ENCODE measurements around the gene PHF1.

Gene PHF1

DNA sequence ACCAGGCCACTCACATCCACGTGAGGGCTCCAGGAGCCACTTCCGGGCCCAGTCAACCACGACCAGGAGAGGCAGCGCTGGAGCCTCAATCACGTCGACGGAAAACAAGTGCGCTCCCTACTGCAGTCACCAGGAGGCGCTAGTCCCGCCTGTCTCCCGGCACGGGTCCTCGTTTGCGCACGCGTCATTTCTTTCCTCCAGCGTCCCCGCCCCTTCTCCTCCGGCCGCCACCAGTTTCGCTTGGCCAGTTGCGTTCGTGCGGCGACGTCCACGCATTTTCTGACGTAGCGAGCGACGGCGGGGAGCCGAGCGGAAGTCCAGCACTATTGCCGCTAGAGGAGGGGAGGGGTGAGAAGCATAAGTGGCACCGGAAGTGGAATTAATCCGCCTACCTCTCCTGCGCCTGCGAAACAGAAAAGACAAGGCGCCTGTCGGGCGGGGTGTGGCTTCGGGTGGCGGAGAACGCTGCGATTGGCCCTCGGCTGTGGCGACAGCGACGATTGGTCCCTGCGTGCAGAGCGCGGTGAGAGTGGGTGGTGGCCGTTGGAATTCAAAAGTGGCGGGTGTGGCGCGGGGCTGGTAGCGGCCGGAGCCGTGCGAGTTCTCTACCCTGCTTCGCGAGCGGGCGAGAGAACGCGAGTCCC is 19.4 kb upstream of the PHF1 start, which contains the start of gene KIFC1 (continued):
- TF ChIP-seq, protein P1, sequence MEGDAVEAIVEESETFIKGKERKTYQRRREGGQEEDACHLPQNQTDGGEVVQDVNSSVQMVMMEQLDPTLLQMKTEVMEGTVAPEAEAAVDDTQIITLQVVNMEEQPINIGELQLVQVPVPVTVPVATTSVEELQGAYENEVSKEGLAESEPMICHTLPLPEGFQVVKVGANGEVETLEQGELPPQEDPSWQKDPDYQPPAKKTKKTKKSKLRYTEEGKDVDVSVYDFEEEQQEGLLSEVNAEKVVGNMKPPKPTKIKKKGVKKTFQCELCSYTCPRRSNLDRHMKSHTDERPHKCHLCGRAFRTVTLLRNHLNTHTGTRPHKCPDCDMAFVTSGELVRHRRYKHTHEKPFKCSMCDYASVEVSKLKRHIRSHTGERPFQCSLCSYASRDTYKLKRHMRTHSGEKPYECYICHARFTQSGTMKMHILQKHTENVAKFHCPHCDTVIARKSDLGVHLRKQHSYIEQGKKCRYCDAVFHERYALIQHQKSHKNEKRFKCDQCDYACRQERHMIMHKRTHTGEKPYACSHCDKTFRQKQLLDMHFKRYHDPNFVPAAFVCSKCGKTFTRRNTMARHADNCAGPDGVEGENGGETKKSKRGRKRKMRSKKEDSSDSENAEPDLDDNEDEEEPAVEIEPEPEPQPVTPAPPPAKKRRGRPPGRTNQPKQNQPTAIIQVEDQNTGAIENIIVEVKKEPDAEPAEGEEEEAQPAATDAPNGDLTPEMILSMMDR (tag by site-specific recombination; IDR thresholded peaks at IDR 0.05): peak; percentile 100
- TF ChIP-seq ZNF366 (tag by site-specific recombination; conservative IDR thresholded peaks at IDR 0.05): peak; percentile 21
- TF ChIP-seq, protein P2, sequence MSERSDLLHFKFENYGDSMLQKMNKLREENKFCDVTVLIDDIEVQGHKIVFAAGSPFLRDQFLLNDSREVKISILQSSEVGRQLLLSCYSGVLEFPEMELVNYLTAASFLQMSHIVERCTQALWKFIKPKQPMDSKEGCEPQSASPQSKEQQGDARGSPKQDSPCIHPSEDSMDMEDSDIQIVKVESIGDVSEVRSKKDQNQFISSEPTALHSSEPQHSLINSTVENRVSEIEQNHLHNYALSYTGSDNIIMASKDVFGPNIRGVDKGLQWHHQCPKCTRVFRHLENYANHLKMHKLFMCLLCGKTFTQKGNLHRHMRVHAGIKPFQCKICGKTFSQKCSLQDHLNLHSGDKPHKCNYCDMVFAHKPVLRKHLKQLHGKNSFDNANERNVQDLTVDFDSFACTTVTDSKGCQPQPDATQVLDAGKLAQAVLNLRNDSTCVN (tag by site-specific recombination; optimal IDR thresholded peaks at IDR 0.05): peak; percentile 92
- TF ChIP-seq ZNF114 (tag by site-specific recombination; IDR thresholded peaks at IDR 0.05): no peak
- TF ChIP-seq, protein P3, sequence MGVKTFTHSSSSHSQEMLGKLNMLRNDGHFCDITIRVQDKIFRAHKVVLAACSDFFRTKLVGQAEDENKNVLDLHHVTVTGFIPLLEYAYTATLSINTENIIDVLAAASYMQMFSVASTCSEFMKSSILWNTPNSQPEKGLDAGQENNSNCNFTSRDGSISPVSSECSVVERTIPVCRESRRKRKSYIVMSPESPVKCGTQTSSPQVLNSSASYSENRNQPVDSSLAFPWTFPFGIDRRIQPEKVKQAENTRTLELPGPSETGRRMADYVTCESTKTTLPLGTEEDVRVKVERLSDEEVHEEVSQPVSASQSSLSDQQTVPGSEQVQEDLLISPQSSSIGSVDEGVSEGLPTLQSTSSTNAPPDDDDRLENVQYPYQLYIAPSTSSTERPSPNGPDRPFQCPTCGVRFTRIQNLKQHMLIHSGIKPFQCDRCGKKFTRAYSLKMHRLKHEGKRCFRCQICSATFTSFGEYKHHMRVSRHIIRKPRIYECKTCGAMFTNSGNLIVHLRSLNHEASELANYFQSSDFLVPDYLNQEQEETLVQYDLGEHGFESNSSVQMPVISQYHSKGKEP (tag by site-specific recombination; IDR thresholded peaks at IDR 0.05): 0 out of 2 replicates have a peak, but pooled peaks have one; percentile 12
- TF ChIP-seq REPIN1 (tag by site-specific recombination; IDR thresholded peaks at IDR 0.05; ENCODE audit: low read depth): 0 out of 2 replicates have a peak, but pooled peaks have one; percentile 20
- TF ChIP-seq, protein P4, sequence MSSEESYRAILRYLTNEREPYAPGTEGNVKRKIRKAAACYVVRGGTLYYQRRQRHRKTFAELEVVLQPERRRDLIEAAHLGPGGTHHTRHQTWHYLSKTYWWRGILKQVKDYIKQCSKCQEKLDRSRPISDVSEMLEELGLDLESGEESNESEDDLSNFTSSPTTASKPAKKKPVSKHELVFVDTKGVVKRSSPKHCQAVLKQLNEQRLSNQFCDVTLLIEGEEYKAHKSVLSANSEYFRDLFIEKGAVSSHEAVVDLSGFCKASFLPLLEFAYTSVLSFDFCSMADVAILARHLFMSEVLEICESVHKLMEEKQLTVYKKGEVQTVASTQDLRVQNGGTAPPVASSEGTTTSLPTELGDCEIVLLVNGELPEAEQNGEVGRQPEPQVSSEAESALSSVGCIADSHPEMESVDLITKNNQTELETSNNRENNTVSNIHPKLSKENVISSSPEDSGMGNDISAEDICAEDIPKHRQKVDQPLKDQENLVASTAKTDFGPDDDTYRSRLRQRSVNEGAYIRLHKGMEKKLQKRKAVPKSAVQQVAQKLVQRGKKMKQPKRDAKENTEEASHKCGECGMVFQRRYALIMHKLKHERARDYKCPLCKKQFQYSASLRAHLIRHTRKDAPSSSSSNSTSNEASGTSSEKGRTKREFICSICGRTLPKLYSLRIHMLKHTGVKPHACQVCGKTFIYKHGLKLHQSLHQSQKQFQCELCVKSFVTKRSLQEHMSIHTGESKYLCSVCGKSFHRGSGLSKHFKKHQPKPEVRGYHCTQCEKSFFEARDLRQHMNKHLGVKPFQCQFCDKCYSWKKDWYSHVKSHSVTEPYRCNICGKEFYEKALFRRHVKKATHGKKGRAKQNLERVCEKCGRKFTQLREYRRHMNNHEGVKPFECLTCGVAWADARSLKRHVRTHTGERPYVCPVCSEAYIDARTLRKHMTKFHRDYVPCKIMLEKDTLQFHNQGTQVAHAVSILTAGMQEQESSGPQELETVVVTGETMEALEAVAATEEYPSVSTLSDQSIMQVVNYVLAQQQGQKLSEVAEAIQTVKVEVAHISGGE (tag by site-specific recombination; conservative IDR thresholded peaks at IDR 0.05; ENCODE audit: low read depth): peak; percentile 92
- peak; percentile 100 for TF ChIP-seq ZNF24 (tag by site-specific recombination; IDR thresholded peaks at IDR 0.05)
- TF ChIP-seq ZFP69B (tag by site-specific recombination; IDR thresholded peaks at IDR 0.05): no peak
- TF ChIP-seq ZSCAN30 (tag by site-specific recombination; IDR thresholded peaks at IDR 0.05): peak; percentile 98; the same call in 1 of the 2 replicates
- TF ChIP-seq FEZF1 (tag by site-specific recombination; IDR thresholded peaks at IDR 0.05): peak; percentile 38
- TF ChIP-seq BCL11A (tag by site-specific recombination; IDR thresholded peaks at IDR 0.05; ENCODE audit: low read depth): peak; percentile 9; the same call in 1 of the 2 replicates
- TF ChIP-seq, protein P5, sequence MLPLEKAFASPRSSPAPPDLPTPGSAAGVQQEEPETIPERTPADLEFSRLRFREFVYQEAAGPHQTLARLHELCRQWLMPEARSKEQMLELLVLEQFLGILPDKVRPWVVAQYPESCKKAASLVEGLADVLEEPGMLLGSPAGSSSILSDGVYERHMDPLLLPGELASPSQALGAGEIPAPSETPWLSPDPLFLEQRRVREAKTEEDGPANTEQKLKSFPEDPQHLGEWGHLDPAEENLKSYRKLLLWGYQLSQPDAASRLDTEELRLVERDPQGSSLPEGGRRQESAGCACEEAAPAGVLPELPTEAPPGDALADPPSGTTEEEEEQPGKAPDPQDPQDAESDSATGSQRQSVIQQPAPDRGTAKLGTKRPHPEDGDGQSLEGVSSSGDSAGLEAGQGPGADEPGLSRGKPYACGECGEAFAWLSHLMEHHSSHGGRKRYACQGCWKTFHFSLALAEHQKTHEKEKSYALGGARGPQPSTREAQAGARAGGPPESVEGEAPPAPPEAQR (tag by site-specific recombination; IDR thresholded peaks at IDR 0.05): no peak
- peak; percentile 66 for TF ChIP-seq ZXDB (tag by site-specific recombination; IDR thresholded peaks at IDR 0.05)
- TF ChIP-seq KLF7 (tag by site-specific recombination; IDR thresholded peaks at IDR 0.05; ENCODE audit: borderline replicate concordance): peak; percentile 90; the same call in 1 of the 2 replicates
- TF ChIP-seq ZNF610 (tag by site-specific recombination; IDR thresholded peaks at IDR 0.05; ENCODE audit: borderline replicate concordance): peak; percentile 62; the same call in 1 of the 2 replicates
- TF ChIP-seq ZFHX2 (tag by site-specific recombination; conservative IDR thresholded peaks at IDR 0.05): peak; percentile 96
- TF ChIP-seq ZNF623 (tag by site-specific recombination; IDR thresholded peaks at IDR 0.05): no peak
- TF ChIP-seq ZNF561 (tag by site-specific recombination; IDR thresholded peaks at IDR 0.05; ENCODE audit: borderline replicate concordance): 0 out of 2 replicates have a peak, but pooled peaks have one; percentile 51
- TF ChIP-seq SP2 (tag by site-specific recombination; IDR thresholded peaks at IDR 0.05): peak; percentile 99
- TF ChIP-seq WT1 (tag by site-specific recombination; IDR thresholded peaks at IDR 0.05): no peak; the same call in 1 of the 2 replicates
- peak; percentile 55; the same call in 1 of the 2 replicates for TF ChIP-seq ZIC2 (tag by site-specific recombination; IDR thresholded peaks at IDR 0.05)
- TF ChIP-seq OSR2 (tag by site-specific recombination; IDR thresholded peaks at IDR 0.05): peak; percentile 49; the same call in 1 of the 2 replicates
- TF ChIP-seq ZNF843 (tag by site-specific recombination; IDR thresholded peaks at IDR 0.05): peak; percentile 30
- no peak for TF ChIP-seq ZNF529 (tag by site-specific recombination; IDR thresholded peaks at IDR 0.05; ENCODE audit: insufficient replicate concordance)
- TF ChIP-seq, protein P6, sequence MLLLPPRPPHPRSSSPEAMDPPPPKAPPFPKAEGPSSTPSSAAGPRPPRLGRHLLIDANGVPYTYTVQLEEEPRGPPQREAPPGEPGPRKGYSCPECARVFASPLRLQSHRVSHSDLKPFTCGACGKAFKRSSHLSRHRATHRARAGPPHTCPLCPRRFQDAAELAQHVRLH (tag by site-specific recombination; IDR thresholded peaks at IDR 0.05): peak; percentile 70; the same call in 1 of the 2 replicates
- no peak for TF ChIP-seq ZNF302 (tag by site-specific recombination; IDR thresholded peaks at IDR 0.05; ENCODE audit: low read depth)
- TF ChIP-seq ZNF133 (tag by site-specific recombination; IDR thresholded peaks at IDR 0.05): peak; percentile 14; the same call in 1 of the 2 replicates
- TF ChIP-seq, protein P7, sequence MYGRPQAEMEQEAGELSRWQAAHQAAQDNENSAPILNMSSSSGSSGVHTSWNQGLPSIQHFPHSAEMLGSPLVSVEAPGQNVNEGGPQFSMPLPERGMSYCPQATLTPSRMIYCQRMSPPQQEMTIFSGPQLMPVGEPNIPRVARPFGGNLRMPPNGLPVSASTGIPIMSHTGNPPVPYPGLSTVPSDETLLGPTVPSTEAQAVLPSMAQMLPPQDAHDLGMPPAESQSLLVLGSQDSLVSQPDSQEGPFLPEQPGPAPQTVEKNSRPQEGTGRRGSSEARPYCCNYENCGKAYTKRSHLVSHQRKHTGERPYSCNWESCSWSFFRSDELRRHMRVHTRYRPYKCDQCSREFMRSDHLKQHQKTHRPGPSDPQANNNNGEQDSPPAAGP (tag by site-specific recombination; IDR thresholded peaks at IDR 0.05): 0 out of 2 replicates have a peak, but pooled peaks have one; percentile 62
